ENCODE results near the gene HBP1. TPM values are rescaled to one million over a fixed set of nuclear protein-coding genes. Genes with fewer than 3 reads are reported as not detected.

HBP1 gene
- total and polyA plus RNA-seq, 2 donors (not counting 1 experiment from before 2014, with no cell fraction given), result 47.2 to 127 TPM

DNA sequence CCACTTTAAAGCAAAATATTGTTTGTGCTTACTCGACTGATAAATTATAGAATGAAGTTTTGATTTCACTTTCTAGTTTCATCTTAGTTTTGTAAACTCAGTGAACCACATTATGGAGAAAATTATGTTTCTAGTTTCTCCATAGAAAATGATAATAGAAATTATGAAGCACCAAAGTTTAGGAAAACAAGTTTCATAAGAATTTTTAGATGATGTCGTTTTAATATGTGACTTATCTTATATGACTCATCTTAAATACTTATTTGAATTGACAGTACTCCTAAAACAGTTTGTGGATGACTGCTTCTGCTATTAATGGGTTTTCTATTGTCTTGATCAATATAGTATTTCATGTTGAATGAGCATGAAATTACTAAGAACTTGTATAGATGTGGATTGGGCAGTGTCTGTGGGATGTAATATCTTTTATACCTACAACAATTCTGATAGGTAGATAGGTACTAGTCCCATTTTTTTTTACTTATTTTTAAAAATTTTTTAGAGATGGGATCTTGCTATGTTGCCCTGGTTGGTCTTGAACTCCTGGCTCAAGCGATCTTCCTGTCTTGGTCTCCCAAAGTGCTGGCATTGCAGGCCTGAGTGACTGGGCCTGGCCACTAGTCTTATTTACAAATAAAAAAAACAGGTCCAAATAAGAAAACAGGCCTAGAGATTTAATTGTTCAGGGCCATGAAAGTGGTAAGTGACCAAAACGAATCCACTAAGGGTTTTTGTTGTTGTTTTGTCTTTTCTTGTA is 3.7 kb downstream of the HBP1 start:
- peak overlapping the region; percentile 44 for H3K4me3 Mint-ChIP-seq
- peaks cover 76% of the 10 kb centered on the region for H4K20me1 ChIP-seq (ENCODE audit: control insufficient read depth, insufficient read depth, low read length, poor library complexity, severe bottlenecking)
- ChIA-PET POLR2A (interaction anchor here (0.7 kb wide), 1 partner anchor 510 kb away, joined by 5 read pairs; no protein-coding TSS in a partner anchor), CTCF (interaction anchor here (0.7 to 1.3 kb wide), 2 partner anchors 22 to 25 kb away, joined by 4 to 6 read pairs; no protein-coding TSS in a partner anchor)
- DNase-seq, result no peak
- no peak for ATAC-seq (ENCODE audit: low read depth)
- H3K9me3 ChIP-seq (ENCODE audit: control extremely low read depth in 1 of 3, control insufficient read depth in 2 of 3, insufficient read depth in 1 of 3, low read length in 2 of 3), result no peaks in the 10 kb centered on the region
- WGBS (ENCODE audit: insufficient coverage), result no CpG with 5 or more reads among the region's 4 CpGs
- H2AFZ ChIP-seq (ENCODE audit: insufficient read depth, low read depth, low read length, poor library complexity, severe bottlenecking), result no peak overlapping the region
- H3K36me3 ChIP-seq (replicated peaks in 1 of 2; ENCODE audit: control extremely low read depth in 1 of 2, control insufficient read depth in 1 of 2, extremely low read depth in 1 of 2, insufficient read depth in 2 of 2, low read length in 1 of 2), result peaks cover 6 to 11% of the 10 kb centered on the region in 2 experiments
- H3K4me1 Mint-ChIP-seq, result peaks cover 59% of the 10 kb centered on the region
- H3K27ac ChIP-seq (ENCODE audit: low read length in 2 of 2), result no peak overlapping the region
- no peaks in the 10 kb centered on the region for H3K9me3 Mint-ChIP-seq (ENCODE audit: insufficient read depth)
- no peak for TF ChIP-seq EZH2 (IDR thresholded peaks at IDR 0.05; ENCODE audit: borderline replicate concordance, insufficient read depth, low read depth, low read length, poor library complexity, severe bottlenecking)
- TF ChIP-seq, protein P1, sequence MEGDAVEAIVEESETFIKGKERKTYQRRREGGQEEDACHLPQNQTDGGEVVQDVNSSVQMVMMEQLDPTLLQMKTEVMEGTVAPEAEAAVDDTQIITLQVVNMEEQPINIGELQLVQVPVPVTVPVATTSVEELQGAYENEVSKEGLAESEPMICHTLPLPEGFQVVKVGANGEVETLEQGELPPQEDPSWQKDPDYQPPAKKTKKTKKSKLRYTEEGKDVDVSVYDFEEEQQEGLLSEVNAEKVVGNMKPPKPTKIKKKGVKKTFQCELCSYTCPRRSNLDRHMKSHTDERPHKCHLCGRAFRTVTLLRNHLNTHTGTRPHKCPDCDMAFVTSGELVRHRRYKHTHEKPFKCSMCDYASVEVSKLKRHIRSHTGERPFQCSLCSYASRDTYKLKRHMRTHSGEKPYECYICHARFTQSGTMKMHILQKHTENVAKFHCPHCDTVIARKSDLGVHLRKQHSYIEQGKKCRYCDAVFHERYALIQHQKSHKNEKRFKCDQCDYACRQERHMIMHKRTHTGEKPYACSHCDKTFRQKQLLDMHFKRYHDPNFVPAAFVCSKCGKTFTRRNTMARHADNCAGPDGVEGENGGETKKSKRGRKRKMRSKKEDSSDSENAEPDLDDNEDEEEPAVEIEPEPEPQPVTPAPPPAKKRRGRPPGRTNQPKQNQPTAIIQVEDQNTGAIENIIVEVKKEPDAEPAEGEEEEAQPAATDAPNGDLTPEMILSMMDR (IDR thresholded peaks at IDR 0.05), result no peak
- peaks cover 33 to 51% of the 10 kb centered on the region in 2 donors for H3K4me1 ChIP-seq (ENCODE audit: control insufficient read depth in 2 of 2, insufficient read depth in 2 of 2, low read length in 2 of 2)
- H3K27me3 ChIP-seq (replicated peaks in 1 of 4; ENCODE audit: control extremely low read depth in 1 of 4, control insufficient read depth in 3 of 4, insufficient read depth in 4 of 4, low read length in 3 of 4), result no peaks in the 10 kb centered on the region
- H3K27ac Mint-ChIP-seq, result peak overlapping the region; percentile 51
- H3K4me2 ChIP-seq (replicated peaks; ENCODE audit: low read depth, low read length, poor library complexity, severe bottlenecking), result peak overlapping the region; percentile 55
- peaks cover 85% of the 10 kb centered on the region for H3K79me2 ChIP-seq (ENCODE audit: control insufficient read depth, insufficient read depth, low read length)
- H3K4me3 ChIP-seq (ENCODE audit: control extremely low read depth in 1 of 5, extremely low read depth in 1 of 5, insufficient read depth in 1 of 5, low read depth in 2 of 5, low read length in 4 of 5), result peak overlapping the region in 1 of 5 experiments; percentile 3
- intact Hi-C loops (cut with micrococcal nuclease), result no loop called here
- no peak overlapping the region for H3K9ac ChIP-seq (ENCODE audit: low read length)
- no peaks in the 10 kb centered on the region for H3K27me3 Mint-ChIP-seq

DNA sequence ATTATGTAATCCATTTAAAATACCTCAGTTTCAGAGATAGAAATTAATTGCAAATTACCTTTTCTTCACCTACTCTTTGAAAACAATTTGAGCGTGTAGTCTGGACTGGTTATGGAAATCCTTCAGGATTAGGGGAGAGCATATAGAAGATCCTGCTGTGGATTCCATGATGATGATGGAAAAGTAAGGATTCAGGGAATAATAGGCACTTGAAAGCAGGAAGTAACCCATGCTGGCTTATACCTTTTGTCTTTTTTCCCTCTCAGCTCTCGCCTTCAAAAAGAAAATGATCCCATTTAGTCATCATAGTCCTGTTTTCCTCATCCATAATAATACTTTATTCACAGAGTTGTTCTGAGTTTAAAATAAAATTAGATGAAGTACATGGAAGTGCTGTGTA is 4.4 kb downstream of the HBP1 start:
- peak overlapping the region; percentile 23 for H3K4me3 Mint-ChIP-seq
- Histone ChIP-seq H3K27me3 (replicated peaks in 1 of 4; ENCODE audit: control extremely low read depth in 1 of 4, control insufficient read depth in 3 of 4, insufficient read depth in 4 of 4, low read length in 3 of 4) (no peaks in the 10 kb centered on the region), H3K4me3 (ENCODE audit: control extremely low read depth in 1 of 5, extremely low read depth in 1 of 5, insufficient read depth in 1 of 5, low read depth in 2 of 5, low read length in 4 of 5) (no peak overlapping the region), H3K36me3 (replicated peaks in 1 of 2; ENCODE audit: control extremely low read depth in 1 of 2, control insufficient read depth in 1 of 2, extremely low read depth in 1 of 2, insufficient read depth in 2 of 2, low read length in 1 of 2) (peaks cover 6 to 11% of the 10 kb centered on the region in 2 experiments), H4K20me1 (ENCODE audit: control insufficient read depth, insufficient read depth, low read length, poor library complexity, severe bottlenecking) (peaks cover 83% of the 10 kb centered on the region), H3K4me1 (ENCODE audit: control insufficient read depth in 2 of 2, insufficient read depth in 2 of 2, low read length in 2 of 2) (peaks cover 29 to 49% of the 10 kb centered on the region in 2 donors), H3K9me3 (ENCODE audit: control extremely low read depth in 1 of 3, control insufficient read depth in 2 of 3, insufficient read depth in 1 of 3, low read length in 2 of 3) (no peaks in the 10 kb centered on the region), H3K27ac (ENCODE audit: low read length in 2 of 2) (no peak overlapping the region), H2AFZ (ENCODE audit: insufficient read depth, low read depth, low read length, poor library complexity, severe bottlenecking) (no peak overlapping the region), H3K4me2 (replicated peaks; ENCODE audit: low read depth, low read length, poor library complexity, severe bottlenecking) (peak overlapping the region; percentile 55), H3K79me2 (ENCODE audit: control insufficient read depth, insufficient read depth, low read length) (peaks cover 92% of the 10 kb centered on the region), H3K9ac (ENCODE audit: low read length) (no peak overlapping the region)
- POLR2A ChIA-PET, result interaction anchor here (0.5 kb wide), 1 partner anchor 16 kb away, joined by 6 read pairs; no protein-coding TSS in a partner anchor
- WGBS (ENCODE audit: insufficient coverage), result no CpG with 5 or more reads among the region's 2 CpGs
- DNase-seq, result no peak
- CTCF ChIA-PET, result interaction anchor here (1.2 to 1.5 kb wide), 2 partner anchors 20 to 23 kb away, joined by 3 to 5 read pairs; no protein-coding TSS in a partner anchor
- intact Hi-C loops (cut with micrococcal nuclease), result no loop called here
- H3K4me1 Mint-ChIP-seq, result peaks cover 58% of the 10 kb centered on the region
- H3K27me3 Mint-ChIP-seq, result no peaks in the 10 kb centered on the region
- H3K27ac Mint-ChIP-seq, result no peak overlapping the region
- no peak for TF ChIP-seq EZH2 (IDR thresholded peaks at IDR 0.05; ENCODE audit: borderline replicate concordance, insufficient read depth, low read depth, low read length, poor library complexity, severe bottlenecking)
- TF ChIP-seq, protein P1 (IDR thresholded peaks at IDR 0.05), result no peak
- ATAC-seq (ENCODE audit: low read depth), result no peak
- no peaks in the 10 kb centered on the region for H3K9me3 Mint-ChIP-seq (ENCODE audit: insufficient read depth)

All from B cell (primary cell).